Effector memory CD4-positive, alpha-beta T cell (primary cell): ENCODE data around the gene IFNGR2.

ENCODE experiments used
- DNase-seq, 3 donors: peaks; one replicate each; pipeline ENCODE4 v3.0.0-alpha.2; 2020
- H3K27ac ChIP-seq: 2 replicates; pipeline ENCODE4 v1.7.0; 2013; ENCODE audit warnings: mild to moderate bottlenecking, low read length, moderate library complexity; ENCODE audit not compliant: insufficient read depth, poor library complexity, severe bottlenecking
- H3K27me3 ChIP-seq: replicated peaks from 2 replicates; pipeline ENCODE4 v1.7.0; 2013; ENCODE audit warnings: mild to moderate bottlenecking, low read length; ENCODE audit not compliant: insufficient read depth, control insufficient read depth, poor library complexity, severe bottlenecking
- H3K36me3 ChIP-seq: 2 replicates; pipeline ENCODE4 v1.7.0; 2013; ENCODE audit warnings: mild to moderate bottlenecking, low read length, moderate library complexity; ENCODE audit not compliant: control insufficient read depth, insufficient read depth
- H3K4me1 ChIP-seq: 2 replicates; pipeline ENCODE4 v1.7.0; 2013; ENCODE audit warnings: low read length, mild to moderate bottlenecking; ENCODE audit not compliant: control insufficient read depth, insufficient read depth, poor library complexity, severe bottlenecking
- H3K4me3 ChIP-seq: 2 replicates; pipeline ENCODE4 v1.7.0; 2013; ENCODE audit warnings: low read length, low read depth, mild to moderate bottlenecking; ENCODE audit not compliant: insufficient read depth, poor library complexity, severe bottlenecking
- H3K9me3 ChIP-seq: 2 replicates; pipeline ENCODE4 v1.7.0; 2013; ENCODE audit warnings: mild to moderate bottlenecking, low read length, moderate library complexity; ENCODE audit not compliant: control insufficient read depth

IFNGR2 gene

GRCh38 chr21:33412832-33413519 lies 9.8 kb downstream of the IFNGR2 start:
- no peak for DNase-seq
- H3K36me3 ChIP-seq: peaks cover 21% of the 10 kb centered on the region
- no peaks in the 10 kb centered on the region for H3K27me3 ChIP-seq
- no peak overlapping the region for H3K4me3 ChIP-seq
- H3K27ac ChIP-seq: no peak overlapping the region
- H3K9me3 ChIP-seq: no peaks in the 10 kb centered on the region
- H3K4me1 ChIP-seq: peaks cover 4% of the 10 kb centered on the region

GRCh38 chr21:33414068-33414467 lies 10.9 kb downstream of the IFNGR2 start:
- no peak overlapping the region for H3K27ac ChIP-seq

DNA sequence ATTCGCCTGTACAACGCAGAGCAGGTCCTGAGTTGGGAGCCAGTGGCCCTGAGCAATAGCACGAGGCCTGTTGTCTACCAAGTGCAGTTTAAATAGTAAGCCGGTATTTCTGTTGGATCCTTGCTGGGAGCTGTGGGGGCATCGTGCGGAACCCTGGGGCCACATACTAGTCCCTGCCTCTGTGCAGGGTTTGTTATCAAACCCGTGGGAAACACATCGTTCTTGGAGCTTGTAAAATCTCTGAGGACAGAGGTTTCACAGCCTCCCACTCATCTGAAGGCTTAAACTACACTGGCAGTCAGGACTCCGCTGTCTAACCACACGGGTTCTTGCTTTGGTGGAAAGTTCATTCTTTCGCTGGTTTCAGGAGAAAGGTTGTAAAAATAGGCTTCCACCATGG lies 11.7 kb downstream of the IFNGR2 start:
- DNase-seq: no peak
- no peaks in the 10 kb centered on the region for H3K27me3 ChIP-seq
- H3K9me3 ChIP-seq: no peaks in the 10 kb centered on the region
- H3K27ac ChIP-seq: no peak overlapping the region
- H3K36me3 ChIP-seq: peaks cover 29% of the 10 kb centered on the region
- H3K4me1 ChIP-seq: peaks cover 4% of the 10 kb centered on the region
- H3K4me3 ChIP-seq: no peak overlapping the region

More at GRCh38 chr21:33414068-33414467, 10.9 kb downstream of the IFNGR2 start:
- peaks cover 4% of the 10 kb centered on the region for H3K4me1 ChIP-seq
- H3K4me3 ChIP-seq: no peak overlapping the region
- no peaks in the 10 kb centered on the region for H3K27me3 ChIP-seq
- no peaks in the 10 kb centered on the region for H3K9me3 ChIP-seq
- DNase-seq: no peak
- H3K36me3 ChIP-seq: peaks cover 29% of the 10 kb centered on the region

DNA sequence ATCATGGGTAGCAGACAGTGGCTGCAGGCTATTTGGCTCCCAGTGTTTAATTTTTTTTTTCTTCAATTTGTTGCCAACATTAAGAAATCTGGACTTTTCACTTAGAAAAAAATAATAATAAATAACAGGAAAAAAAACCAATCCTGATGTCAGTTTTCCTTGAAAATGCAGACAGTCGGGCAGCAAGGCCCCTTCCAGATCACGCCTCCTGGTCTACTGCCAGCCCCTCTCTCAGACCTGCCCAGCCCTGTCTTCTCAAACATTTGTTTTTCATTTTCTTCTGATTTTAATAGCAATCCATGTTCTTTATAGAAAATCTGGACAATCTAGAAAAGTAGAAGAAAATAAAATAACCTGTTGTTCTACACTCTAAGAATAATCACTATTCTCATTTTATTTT lies 15.5 kb downstream of the IFNGR2 start:
- H3K36me3 ChIP-seq: peaks cover 38% of the 10 kb centered on the region
- no peaks in the 10 kb centered on the region for H3K4me1 ChIP-seq
- H3K27ac ChIP-seq: no peak overlapping the region

GRCh38 chr21:33419538-33420123 lies 16.4 kb downstream of the IFNGR2 start:
- no peaks in the 10 kb centered on the region for H3K9me3 ChIP-seq
- H3K36me3 ChIP-seq: peaks cover 39% of the 10 kb centered on the region
- no peak overlapping the region for H3K27ac ChIP-seq
- no peak for DNase-seq
- no peaks in the 10 kb centered on the region for H3K27me3 ChIP-seq
- H3K4me3 ChIP-seq: no peak overlapping the region
- H3K4me1 ChIP-seq: no peaks in the 10 kb centered on the region

More for the DNA sequence above, 15.5 kb downstream of the IFNGR2 start:
- no peaks in the 10 kb centered on the region for H3K27me3 ChIP-seq
- DNase-seq: no peak
- no peaks in the 10 kb centered on the region for H3K9me3 ChIP-seq
- no peak overlapping the region for H3K4me3 ChIP-seq

DNA sequence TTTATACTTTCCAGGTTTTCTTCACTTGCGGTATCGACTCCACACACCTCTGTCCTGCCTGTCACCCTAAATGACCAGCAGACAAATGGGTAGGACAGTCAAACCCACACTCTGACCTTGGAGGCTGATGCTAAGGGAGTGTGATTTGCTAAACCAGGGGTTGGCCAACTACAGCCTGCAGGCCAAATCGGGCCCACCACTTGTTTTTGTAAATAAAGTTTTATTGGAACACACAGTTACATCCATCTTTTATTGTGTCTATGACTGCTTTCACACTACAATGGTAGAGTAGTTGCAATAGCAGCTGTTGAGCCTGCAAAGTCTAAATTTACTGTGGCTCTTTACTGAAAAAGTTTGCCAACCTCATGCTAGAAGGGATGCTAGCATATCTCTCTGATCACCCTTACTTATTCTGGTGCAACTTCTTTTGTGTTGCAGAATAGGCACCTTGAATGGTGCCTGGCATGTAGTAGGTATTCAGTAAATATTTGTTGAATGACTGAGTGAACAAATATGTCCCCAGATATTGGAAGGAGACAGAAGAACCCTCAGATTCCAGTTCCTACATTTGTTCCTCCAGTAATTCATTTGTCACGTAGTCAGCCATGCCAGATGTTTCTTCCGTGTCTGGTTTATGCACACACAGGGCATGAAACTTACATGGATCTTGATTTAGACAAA lies 18.6 kb downstream of the IFNGR2 start:
- peaks cover 41% of the 10 kb centered on the region for H3K36me3 ChIP-seq
- H3K27me3 ChIP-seq: no peaks in the 10 kb centered on the region
- H3K27ac ChIP-seq: no peak overlapping the region
- H3K4me3 ChIP-seq: no peak overlapping the region
- no peak for DNase-seq
- H3K4me1 ChIP-seq: no peaks in the 10 kb centered on the region
- no peaks in the 10 kb centered on the region for H3K9me3 ChIP-seq

GRCh38 chr21:33424214-33424613 lies 21.0 kb downstream of the IFNGR2 start:
- H3K4me1 ChIP-seq: no peaks in the 10 kb centered on the region
- DNase-seq: no peak
- no peak overlapping the region for H3K27ac ChIP-seq
- H3K4me3 ChIP-seq: no peak overlapping the region
- peaks cover 52% of the 10 kb centered on the region for H3K36me3 ChIP-seq
- H3K9me3 ChIP-seq: no peaks in the 10 kb centered on the region
- no peaks in the 10 kb centered on the region for H3K27me3 ChIP-seq

DNA sequence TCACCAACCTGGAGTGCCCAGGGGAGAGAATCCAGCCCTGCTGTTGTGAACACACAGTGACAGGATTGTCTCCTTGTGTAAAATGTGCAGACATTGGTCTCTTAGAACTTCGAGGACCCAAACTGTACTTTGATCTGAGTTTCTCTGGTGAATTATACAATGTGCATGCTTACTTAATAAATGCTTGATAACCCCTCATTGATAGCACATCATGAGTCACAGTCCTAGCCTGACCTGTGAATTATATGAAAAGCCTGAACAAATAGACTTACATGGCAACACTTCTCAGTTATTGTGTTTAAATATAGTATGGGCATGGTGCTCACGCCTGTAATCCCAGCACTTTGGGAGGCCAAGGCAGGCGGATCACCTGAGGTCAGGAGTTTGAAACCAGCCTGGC lies 22.6 kb downstream of the IFNGR2 start:
- Histone ChIP-seq H3K9me3 (no peaks in the 10 kb centered on the region), H3K27ac (no peak overlapping the region), H3K27me3 (no peaks in the 10 kb centered on the region), H3K4me3 (no peak overlapping the region), H3K4me1 (no peaks in the 10 kb centered on the region), H3K36me3 (peaks cover 55% of the 10 kb centered on the region)
- no peak for DNase-seq

DNA sequence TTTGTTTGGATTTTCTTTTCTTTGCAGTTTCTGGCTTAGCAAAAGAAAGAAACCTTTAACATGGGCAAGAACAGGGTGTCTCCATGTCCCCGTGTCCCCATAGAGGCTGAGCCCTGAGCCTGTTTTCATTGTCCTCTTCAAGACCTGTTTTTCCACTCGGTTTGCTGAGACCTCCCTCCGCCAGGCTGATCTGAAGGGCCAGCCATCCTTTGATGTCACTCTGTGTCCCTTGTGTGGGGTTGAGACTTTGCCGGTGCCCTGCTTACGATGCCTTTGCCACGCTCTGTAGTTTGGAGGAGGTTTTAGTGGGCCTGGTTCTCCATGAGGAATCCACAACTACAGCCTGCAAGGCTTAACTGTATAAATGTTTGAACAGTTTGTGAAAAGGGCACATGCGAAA lies 23.8 kb downstream of the IFNGR2 start:
- Histone ChIP-seq H3K4me1 (no peaks in the 10 kb centered on the region), H3K27me3 (no peaks in the 10 kb centered on the region), H3K9me3 (no peaks in the 10 kb centered on the region), H3K36me3 (peaks cover 54% of the 10 kb centered on the region), H3K27ac (no peak overlapping the region), H3K4me3 (no peak overlapping the region)
- no peak for DNase-seq

GRCh38 chr21:33428669-33429068 lies 25.5 kb downstream of the IFNGR2 start:
- Histone ChIP-seq H3K27me3 (no peaks in the 10 kb centered on the region), H3K9me3 (no peaks in the 10 kb centered on the region), H3K4me1 (no peaks in the 10 kb centered on the region), H3K36me3 (peaks cover 62% of the 10 kb centered on the region), H3K4me3 (no peak overlapping the region), H3K27ac (no peak overlapping the region)
- DNase-seq: no peak
